Measurements from ENCODE around the gene TRH. TPM values are rescaled to one million over a fixed set of nuclear protein-coding genes. Genes with fewer than 3 reads are reported as not detected.
A peak's percentile ranks its signal among the peaks of the same experiment; 100 is the strongest.

The TRH gene
- total RNA-seq, 2 donors from 2014 or later = 0.55 TPM; not detected in 1

DNA sequence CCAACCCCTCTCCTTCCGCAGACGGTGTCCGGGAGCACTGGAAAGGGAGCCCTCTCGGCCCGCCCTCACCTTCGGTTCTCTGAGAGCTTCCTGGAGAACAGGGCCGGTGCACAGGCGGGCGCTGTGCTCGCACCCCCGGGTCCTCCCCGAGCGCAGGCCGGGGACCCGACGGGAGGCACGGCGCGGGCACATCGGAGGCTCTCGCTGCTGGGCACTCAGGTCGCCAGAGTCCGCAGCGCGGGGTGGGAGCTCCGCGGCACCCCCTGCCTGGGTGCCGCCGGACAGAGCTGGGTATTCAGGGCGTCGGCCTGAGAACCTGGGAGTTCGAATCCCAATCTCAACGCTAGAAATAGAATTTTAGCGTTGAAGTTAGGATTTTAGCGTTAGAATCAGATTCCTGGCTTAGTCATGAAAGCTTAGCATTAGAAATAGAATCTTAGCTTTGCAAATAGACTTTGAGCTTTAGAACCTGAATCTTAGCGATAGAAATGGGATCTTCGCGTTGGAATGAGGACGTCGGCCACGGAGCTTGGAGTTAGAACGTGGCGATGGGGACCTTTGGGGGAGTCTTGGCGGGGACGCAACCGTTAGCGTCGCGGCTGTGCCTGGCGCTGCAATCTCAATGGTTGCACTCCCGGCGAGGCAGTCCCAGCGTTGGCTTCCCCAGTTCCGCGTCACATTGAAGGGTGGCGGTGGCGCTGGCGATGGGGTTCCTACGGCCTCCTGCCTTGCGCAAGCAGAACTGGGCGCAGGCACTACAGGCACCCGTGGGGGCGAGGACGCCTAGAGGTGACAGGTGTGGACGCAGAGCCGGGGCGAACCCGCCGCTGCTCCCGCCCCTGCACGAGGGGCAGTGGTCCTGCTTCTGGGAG lies 549 bp downstream of the TRH start:
- no peaks in the 10 kb centered on the region for H3K36me3 ChIP-seq
- H3K9me3 ChIP-seq = no peaks in the 10 kb centered on the region
- no peak overlapping the region for H3K27ac ChIP-seq
- peaks cover 0 to 18% of the 10 kb centered on the region in 2 donors for H3K4me1 ChIP-seq
- TF ChIP-seq, protein P1, sequence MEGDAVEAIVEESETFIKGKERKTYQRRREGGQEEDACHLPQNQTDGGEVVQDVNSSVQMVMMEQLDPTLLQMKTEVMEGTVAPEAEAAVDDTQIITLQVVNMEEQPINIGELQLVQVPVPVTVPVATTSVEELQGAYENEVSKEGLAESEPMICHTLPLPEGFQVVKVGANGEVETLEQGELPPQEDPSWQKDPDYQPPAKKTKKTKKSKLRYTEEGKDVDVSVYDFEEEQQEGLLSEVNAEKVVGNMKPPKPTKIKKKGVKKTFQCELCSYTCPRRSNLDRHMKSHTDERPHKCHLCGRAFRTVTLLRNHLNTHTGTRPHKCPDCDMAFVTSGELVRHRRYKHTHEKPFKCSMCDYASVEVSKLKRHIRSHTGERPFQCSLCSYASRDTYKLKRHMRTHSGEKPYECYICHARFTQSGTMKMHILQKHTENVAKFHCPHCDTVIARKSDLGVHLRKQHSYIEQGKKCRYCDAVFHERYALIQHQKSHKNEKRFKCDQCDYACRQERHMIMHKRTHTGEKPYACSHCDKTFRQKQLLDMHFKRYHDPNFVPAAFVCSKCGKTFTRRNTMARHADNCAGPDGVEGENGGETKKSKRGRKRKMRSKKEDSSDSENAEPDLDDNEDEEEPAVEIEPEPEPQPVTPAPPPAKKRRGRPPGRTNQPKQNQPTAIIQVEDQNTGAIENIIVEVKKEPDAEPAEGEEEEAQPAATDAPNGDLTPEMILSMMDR (IDR thresholded peaks at IDR 0.05) = no peak
- no peak for DNase-seq (ENCODE audit: low spot score)
- peaks cover 11 to 28% of the 10 kb centered on the region in 2 donors for H3K27me3 ChIP-seq
- peak overlapping the region; percentile 13 to 39 for H3K4me3 ChIP-seq

DNA sequence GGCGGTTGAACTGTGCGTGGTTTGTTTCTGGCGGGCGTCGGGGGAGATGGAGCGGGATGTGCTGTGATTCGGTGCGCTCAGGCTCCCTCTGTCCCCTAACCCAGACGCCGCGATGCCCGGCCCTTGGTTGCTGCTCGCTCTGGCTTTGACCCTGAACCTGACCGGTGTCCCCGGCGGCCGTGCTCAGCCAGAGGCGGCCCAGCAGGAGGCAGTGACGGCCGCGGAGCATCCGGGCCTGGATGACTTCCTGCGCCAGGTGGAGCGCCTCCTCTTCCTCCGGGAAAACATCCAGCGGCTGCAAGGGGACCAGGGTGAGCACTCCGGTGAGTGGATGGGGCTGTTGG lies 1.2 kb downstream of the TRH start:
- no peak for DNase-seq (ENCODE audit: low spot score)
- H3K27me3 ChIP-seq = peaks cover 11 to 28% of the 10 kb centered on the region in 2 donors
- peak overlapping the region in 1 of 2 donors; percentile 39 for H3K4me3 ChIP-seq
- H3K27ac ChIP-seq = no peak overlapping the region
- no peaks in the 10 kb centered on the region for H3K36me3 ChIP-seq
- H3K4me1 ChIP-seq = peaks cover 0 to 18% of the 10 kb centered on the region in 2 donors
- no peaks in the 10 kb centered on the region for H3K9me3 ChIP-seq
- TF ChIP-seq, protein P1 (IDR thresholded peaks at IDR 0.05) = no peak

DNA sequence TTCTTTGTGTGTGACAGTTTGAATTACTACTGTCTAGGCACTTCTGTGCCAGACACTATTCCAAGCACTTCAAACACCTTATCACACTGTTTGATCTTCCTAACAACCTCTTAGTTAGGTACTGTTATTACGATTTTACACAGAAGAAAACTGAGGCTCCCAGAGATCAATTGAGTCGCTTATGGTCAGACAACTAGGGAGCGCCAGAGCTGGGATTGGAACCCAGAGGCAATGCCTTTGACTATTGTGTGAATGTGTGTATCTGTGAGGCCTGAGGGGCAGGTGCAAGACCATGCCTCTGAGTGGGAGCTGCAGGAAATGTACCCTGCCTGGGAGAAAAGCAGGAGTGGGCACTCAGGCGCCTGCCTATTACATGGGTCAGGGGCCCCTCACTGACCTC lies 1.8 kb downstream of the TRH start:
- Histone ChIP-seq H3K4me3 (no peak overlapping the region), H3K27me3 (peaks cover 11 to 28% of the 10 kb centered on the region in 2 donors), H3K36me3 (no peaks in the 10 kb centered on the region), H3K4me1 (peaks cover 0 to 18% of the 10 kb centered on the region in 2 donors), H3K9me3 (no peaks in the 10 kb centered on the region), H3K27ac (no peak overlapping the region)
- TF ChIP-seq, protein P1 (IDR thresholded peaks at IDR 0.05) = no peak
- no peak for DNase-seq (ENCODE audit: low spot score)

DNA sequence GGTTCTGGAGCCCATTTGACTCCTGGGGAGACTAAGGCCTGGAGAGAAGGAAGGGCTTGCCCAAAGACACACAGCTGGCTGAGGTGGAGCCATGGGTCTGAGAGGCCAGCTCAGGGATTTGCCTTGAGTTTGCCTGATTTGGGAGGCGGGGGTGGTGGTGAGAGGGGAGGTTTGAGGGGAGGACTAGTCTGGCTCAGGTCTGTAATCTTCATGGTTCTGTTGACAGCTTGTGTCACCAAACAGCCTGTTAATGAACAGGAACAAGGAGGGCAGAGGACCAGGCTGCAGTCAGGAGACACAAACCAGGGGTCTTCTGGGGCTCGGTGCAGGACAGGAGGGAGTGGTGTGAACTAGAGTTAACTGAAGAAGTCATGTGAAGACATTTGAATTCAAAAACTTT lies 3.6 kb downstream of the TRH start:
- no peaks in the 10 kb centered on the region for H3K9me3 ChIP-seq
- H3K4me1 ChIP-seq = peaks cover 0 to 18% of the 10 kb centered on the region in 2 donors
- no peak overlapping the region for H3K27ac ChIP-seq
- no peaks in the 10 kb centered on the region for H3K36me3 ChIP-seq
- TF ChIP-seq, protein P1 (IDR thresholded peaks at IDR 0.05) = no peak
- peaks cover 11 to 28% of the 10 kb centered on the region in 2 donors for H3K27me3 ChIP-seq
- no peak overlapping the region for H3K4me3 ChIP-seq
- DNase-seq (ENCODE audit: low spot score) = no peak

DNA sequence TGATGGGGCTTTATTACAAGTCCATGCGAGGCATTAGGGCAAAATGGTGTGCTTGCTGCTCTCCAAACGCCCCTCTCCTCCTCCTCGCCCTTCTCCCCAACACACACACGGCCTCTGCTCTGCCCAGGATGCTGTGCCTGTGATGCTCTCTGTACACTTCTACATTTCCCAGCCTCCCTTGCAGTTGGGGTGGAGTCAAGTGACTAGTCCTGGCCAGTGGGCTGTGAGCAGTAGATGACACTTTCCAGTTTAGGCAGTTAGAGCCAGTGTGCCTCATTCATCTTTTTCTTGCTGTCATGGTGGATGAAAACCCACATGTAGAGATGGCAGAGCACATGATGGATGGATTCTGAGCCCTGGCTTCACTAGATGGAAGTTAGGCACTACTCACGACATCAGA lies 5.4 kb downstream of the TRH start:
- no peak for DNase-seq (ENCODE audit: low spot score)
- H3K36me3 ChIP-seq = no peaks in the 10 kb centered on the region
- TF ChIP-seq, protein P1 (IDR thresholded peaks at IDR 0.05) = no peak
- H3K4me1 ChIP-seq = peaks cover 0 to 13% of the 10 kb centered on the region in 2 donors
- H3K9me3 ChIP-seq = no peaks in the 10 kb centered on the region
- no peak overlapping the region for H3K4me3 ChIP-seq
- H3K27me3 ChIP-seq = peaks cover 10 to 20% of the 10 kb centered on the region in 2 donors
- no peak overlapping the region for H3K27ac ChIP-seq

Measured in right atrium auricular region (tissue), 2 donors.